ENCODE results near the gene NEK11. TPM values are rescaled to one million over a fixed set of nuclear protein-coding genes. Genes with fewer than 3 reads are reported as not detected.

The NEK11 gene
- polyA plus RNA-seq, 1 donor (not counting 4 experiments of a cell fraction or from before 2014, with no cell fraction given), result 9.4 TPM

DNA sequence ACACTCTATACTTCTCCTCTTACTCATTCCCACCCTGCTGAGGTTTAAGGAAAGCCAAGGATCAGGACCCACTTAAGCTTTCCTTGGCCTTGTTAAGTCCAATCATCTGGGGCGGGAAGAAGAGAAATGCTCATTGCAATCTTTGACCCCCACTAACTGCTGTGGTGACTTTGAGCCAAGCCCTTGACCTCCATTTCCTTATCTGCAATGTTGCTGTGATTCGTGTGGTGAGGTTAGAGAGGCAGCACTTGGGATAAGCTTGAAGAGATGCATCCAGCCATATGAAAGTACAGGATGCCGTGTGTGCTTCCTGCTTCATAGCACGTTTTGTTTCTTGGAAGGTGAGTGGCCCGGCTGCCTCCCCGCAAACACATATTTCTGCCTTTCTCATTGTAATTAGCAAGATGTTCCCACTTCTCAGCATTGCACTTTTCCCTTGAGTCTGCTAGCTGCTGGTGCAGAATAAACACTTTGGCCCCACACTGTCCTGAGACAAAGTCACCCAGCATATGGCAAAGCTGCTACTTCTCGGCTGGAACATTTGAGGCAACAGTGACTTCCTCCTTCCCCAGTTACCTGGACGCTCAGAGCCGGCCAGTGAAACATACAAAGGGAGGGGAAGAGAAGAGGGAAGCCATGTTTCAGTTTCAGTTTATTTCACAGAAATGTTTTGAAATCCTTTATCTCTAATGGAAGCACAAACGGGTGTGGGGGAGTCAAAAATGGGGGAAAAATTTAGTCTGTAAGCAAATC lies 344.4 kb downstream of the NEK11 start:
- no peaks in the 10 kb centered on the region for H3K36me3 ChIP-seq (ENCODE audit: control insufficient read depth in 2 of 2, extremely low read depth in 1 of 2, insufficient read depth in 2 of 2, low read length in 2 of 2)
- H3K27ac ChIP-seq (ENCODE audit: control insufficient read depth, insufficient read depth, low read length), result no peak overlapping the region
- DNase-seq (ENCODE audit: low read depth, low spot score) (no peak), FAIRE-seq (no peak)
- H3K9me1 ChIP-seq (ENCODE audit: control insufficient read depth, extremely low read depth, insufficient read depth, low read length), result no peaks in the 10 kb centered on the region
- no peak overlapping the region for H3K4me3 ChIP-seq (ENCODE audit: control insufficient read depth in 2 of 3, extremely low read depth in 1 of 3, insufficient read depth in 2 of 3, low read depth in 1 of 3, low read length in 3 of 3)
- H3K9me3 ChIP-seq (ENCODE audit: control insufficient read depth, low read depth, low read length), result no peaks in the 10 kb centered on the region
- no peak overlapping the region for H3K9ac ChIP-seq (ENCODE audit: control insufficient read depth, extremely low read depth, insufficient read depth, low read length)
- H3K79me2 ChIP-seq (ENCODE audit: control insufficient read depth, insufficient read depth, low read length), result no peaks in the 10 kb centered on the region
- H4K20me1 ChIP-seq (ENCODE audit: control insufficient read depth, extremely low read depth, insufficient read depth, low read length), result no peaks in the 10 kb centered on the region
- no peaks in the 10 kb centered on the region for H3K27me3 ChIP-seq (ENCODE audit: control insufficient read depth, extremely low read depth, insufficient read depth, low read length)
- H3K4me1 ChIP-seq (ENCODE audit: control insufficient read depth, extremely low read depth, insufficient read depth, low read length), result no peaks in the 10 kb centered on the region
- dilution Hi-C loops (cut with MboI; ENCODE audit: extremely low pct_ligation_motif_present, low sequenced_read_pairs), result no loop called here
- H2AFZ ChIP-seq (ENCODE audit: control insufficient read depth, low read length), result no peak overlapping the region
- TF ChIP-seq EZH2 (IDR thresholded peaks at IDR 0.05; ENCODE audit: low read length), result no peak
- TF ChIP-seq, protein P1, sequence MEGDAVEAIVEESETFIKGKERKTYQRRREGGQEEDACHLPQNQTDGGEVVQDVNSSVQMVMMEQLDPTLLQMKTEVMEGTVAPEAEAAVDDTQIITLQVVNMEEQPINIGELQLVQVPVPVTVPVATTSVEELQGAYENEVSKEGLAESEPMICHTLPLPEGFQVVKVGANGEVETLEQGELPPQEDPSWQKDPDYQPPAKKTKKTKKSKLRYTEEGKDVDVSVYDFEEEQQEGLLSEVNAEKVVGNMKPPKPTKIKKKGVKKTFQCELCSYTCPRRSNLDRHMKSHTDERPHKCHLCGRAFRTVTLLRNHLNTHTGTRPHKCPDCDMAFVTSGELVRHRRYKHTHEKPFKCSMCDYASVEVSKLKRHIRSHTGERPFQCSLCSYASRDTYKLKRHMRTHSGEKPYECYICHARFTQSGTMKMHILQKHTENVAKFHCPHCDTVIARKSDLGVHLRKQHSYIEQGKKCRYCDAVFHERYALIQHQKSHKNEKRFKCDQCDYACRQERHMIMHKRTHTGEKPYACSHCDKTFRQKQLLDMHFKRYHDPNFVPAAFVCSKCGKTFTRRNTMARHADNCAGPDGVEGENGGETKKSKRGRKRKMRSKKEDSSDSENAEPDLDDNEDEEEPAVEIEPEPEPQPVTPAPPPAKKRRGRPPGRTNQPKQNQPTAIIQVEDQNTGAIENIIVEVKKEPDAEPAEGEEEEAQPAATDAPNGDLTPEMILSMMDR (optimal IDR thresholded peaks at IDR 0.05 in 1 of 3, IDR thresholded peaks at IDR 0.05 in 1 of 3, conservative IDR thresholded peaks at IDR 0.05 in 1 of 3; ENCODE audit: extremely low read depth in 1 of 3, insufficient read depth in 2 of 3, low read length in 3 of 3), result no peak
- no peak overlapping the region for H3K4me2 ChIP-seq (ENCODE audit: control insufficient read depth, extremely low read depth, insufficient read depth, low read depth, low read length)

DNA sequence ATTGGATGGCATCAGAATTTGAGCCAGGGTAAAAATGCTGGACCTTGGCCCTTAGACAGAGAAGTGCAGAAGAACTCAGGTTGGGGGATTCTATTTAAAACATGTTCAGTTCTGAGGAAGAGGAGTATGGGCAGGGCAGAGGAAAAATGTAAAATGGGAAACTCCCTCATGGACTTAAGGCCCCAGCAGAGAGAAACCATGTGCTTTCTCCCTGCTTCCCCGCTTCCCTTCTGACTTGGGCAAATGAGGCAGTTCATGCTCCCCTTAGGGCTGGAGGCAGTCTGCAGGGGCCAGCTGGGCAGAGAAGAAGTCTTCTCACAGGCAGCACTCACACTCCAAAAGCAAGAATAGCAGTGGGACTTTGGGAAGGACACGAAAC lies 345.0 kb downstream of the NEK11 start:
- Histone ChIP-seq H3K4me3 (ENCODE audit: control insufficient read depth in 2 of 3, extremely low read depth in 1 of 3, insufficient read depth in 2 of 3, low read depth in 1 of 3, low read length in 3 of 3) (no peak overlapping the region), H3K36me3 (ENCODE audit: control insufficient read depth in 2 of 2, extremely low read depth in 1 of 2, insufficient read depth in 2 of 2, low read length in 2 of 2) (no peaks in the 10 kb centered on the region), H2AFZ (ENCODE audit: control insufficient read depth, low read length) (no peak overlapping the region), H3K9me3 (ENCODE audit: control insufficient read depth, low read depth, low read length) (no peaks in the 10 kb centered on the region), H3K79me2 (ENCODE audit: control insufficient read depth, insufficient read depth, low read length) (no peaks in the 10 kb centered on the region), H3K4me2 (ENCODE audit: control insufficient read depth, extremely low read depth, insufficient read depth, low read depth, low read length) (no peak overlapping the region), H3K27me3 (ENCODE audit: control insufficient read depth, extremely low read depth, insufficient read depth, low read length) (no peaks in the 10 kb centered on the region), H3K9me1 (ENCODE audit: control insufficient read depth, extremely low read depth, insufficient read depth, low read length) (no peaks in the 10 kb centered on the region), H4K20me1 (ENCODE audit: control insufficient read depth, extremely low read depth, insufficient read depth, low read length) (no peaks in the 10 kb centered on the region), H3K9ac (ENCODE audit: control insufficient read depth, extremely low read depth, insufficient read depth, low read length) (no peak overlapping the region), H3K4me1 (ENCODE audit: control insufficient read depth, extremely low read depth, insufficient read depth, low read length) (no peaks in the 10 kb centered on the region), H3K27ac (ENCODE audit: control insufficient read depth, insufficient read depth, low read length) (no peak overlapping the region)
- no peak for FAIRE-seq
- DNase-seq (ENCODE audit: low read depth, low spot score), result no peak
- dilution Hi-C loops (cut with MboI; ENCODE audit: extremely low pct_ligation_motif_present, low sequenced_read_pairs), result no loop called here
- TF ChIP-seq, protein P1 (optimal IDR thresholded peaks at IDR 0.05 in 1 of 3, IDR thresholded peaks at IDR 0.05 in 1 of 3, conservative IDR thresholded peaks at IDR 0.05 in 1 of 3; ENCODE audit: extremely low read depth in 1 of 3, insufficient read depth in 2 of 3, low read length in 3 of 3), result no peak
- no peak for TF ChIP-seq EZH2 (IDR thresholded peaks at IDR 0.05; ENCODE audit: low read length)

Measured in keratinocyte (primary cell).